GM19193 (cell line): ENCODE measurements around the gene ASTN1.

Source experiments
- POLR2A ChIP-seq: IDR thresholded peaks from 4 replicates; pipeline ENCODE4 v1.6.1; 2011; ENCODE audit not compliant: insufficient read depth, insufficient read length; ENCODE audit errors: extremely low read depth

The ASTN1 gene

DNA sequence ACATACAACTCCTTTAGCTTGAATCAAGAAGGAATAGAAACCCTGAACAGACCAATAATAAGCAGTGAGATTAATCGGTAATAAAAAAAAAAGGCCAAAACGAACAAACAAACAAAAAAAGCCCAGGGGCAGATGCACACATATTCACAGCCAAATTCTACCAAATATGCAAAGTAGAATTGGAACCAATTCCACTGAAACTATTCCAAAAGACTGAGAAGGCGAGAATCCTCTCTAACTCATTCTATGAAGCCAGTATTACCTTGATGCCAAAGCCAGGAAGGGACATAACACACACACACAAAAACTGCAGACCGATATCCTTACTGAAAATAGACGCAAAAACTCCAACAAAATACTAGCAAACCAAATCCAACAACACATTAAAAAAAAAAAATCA lies 161.6 kb downstream of the ASTN1 start:
- TF ChIP-seq POLR2A: no peak

DNA sequence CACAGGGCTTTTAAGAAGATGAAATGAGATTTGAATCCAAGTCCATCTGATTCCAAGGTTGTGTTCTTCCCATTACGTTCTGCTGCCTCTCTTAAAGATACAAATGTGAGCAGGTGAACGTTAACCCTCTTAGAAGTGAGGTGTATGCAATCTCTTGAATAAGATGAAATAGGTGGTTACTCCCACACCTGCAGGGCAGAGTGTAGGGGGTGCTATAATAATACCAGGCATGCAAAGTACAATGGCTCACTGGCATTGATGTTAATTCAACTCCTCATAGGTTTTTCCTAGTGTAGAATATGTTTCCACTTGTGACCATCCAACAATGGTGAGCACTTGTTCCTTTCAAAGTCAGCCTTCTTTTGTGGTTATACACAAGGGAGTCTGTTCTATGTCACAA lies 163.0 kb downstream of the ASTN1 start:
- no peak for TF ChIP-seq POLR2A

DNA sequence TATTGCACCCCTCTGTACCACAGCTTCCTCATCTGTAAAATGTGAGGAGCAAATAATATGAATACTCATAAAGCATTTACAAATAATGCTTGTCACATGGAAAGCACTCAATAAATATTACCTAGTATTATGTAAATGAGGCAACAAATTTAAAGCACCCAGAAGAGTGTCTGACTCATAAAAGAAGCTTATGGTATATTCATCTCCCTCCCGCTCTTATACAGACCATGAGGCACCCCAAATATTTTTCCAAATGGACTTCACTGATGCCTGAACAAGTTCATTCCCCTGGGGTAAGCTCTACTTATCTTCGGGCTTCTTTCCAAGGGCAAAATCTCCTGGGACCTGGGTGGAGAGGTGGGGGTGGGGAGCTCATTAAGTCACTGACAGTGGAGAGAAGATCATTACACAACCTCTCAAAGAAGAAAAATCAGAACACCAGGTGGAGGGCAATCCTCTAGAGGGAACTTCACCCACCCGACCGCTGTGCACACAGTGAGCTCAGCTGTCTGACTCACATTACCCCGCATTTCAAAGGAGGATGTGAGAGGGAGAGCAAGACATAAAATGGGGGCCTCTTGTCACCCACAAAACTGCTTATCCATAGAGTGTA lies 166.2 kb downstream of the ASTN1 start:
- no peak for TF ChIP-seq POLR2A

DNA sequence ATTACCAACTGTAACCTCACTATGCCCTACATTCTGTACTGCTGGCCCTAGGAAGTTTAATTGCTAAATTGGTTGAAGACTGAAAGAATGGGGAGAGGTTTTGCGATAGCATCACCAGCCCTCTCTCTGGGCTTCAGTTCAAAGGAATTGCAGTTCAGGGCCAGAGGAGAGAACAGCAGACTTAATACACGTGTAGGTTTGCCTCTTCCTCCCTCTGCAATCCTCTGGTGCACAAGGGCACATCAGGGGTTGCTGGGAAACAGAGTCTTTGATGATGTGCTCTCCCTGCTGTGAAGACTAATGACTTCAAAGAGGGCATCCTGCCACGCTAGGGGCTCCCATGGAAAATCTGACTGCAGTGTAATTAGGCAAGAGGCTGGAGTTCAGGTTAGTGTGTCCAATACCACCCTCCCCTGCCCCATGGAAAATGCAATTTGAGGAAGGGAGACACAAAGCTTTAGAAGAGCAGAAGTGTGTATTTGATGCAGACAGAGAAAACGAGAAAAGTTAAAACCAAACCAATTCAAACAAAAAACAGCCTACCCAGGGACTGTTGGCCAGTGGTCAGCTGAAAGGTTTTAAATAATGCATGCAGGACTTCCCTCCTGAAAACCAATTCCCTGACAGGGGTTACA lies 167.9 kb downstream of the ASTN1 start:
- TF ChIP-seq POLR2A: no peak

DNA sequence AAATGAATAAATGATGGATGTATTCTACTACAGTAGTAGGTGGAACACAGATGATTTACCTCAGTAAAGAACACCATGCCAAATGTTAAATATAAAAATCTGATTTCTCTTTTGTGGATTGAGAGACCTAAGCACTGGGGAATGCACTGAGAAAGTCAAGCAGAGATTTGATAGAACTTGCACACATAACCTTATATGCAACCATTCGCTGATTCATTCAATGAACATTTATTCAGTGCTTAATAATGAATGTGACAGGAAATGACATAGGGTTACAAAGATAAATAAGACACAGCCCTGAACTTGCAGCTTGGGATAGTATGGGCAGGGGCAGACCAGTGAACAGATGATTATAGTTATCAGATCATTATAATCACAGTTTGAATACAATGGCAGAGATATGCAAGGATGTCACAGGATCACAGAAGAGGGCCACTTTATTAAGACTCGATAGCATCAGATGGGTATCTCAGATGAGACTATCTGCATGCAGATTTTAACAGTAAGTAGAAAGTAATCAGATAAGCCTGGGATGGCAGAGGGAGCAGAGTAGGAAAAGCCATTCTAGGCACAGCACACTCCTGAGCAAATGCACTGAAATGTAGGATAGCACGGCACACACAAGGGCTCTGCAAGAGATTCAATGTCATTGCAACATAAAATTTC lies 169.4 kb downstream of the ASTN1 start:
- no peak for TF ChIP-seq POLR2A

DNA sequence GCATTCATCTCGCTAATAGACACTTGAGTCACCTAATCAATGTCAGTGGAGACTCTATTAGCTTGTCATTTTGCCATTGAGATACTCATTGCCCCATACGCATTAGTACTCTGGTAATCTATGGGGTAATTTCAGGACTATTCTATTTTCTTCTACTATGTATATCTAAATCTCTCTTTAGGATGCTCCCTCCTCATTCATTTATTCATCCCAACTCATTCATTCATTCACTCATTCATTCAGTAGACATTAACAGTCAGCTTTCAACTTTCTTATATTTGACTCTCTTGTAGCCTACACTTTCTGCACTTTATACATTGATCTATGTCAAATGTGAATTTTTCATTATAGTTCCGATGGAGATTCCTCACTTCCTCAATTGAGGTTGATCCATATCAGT lies 170.9 kb downstream of the ASTN1 start:
- TF ChIP-seq POLR2A: no peak

DNA sequence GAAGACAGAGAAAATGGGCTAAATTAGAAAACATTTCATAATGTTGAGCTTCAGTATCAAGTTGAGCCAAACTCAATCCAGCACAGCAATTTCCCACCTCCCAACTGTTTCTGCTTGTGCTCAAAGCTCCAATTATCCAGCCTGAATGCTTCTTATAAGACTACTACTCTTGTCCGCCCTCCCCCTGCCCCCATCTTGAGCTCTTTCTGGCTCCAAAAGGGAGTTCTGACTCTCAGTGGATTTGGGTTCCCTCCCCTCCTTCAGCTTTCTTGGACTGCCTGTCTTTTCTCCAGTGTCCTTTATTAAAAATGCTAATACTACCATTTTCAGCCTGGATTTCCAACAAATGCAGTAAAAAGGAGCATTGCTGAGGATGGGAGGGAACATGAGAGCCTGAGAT lies 174.8 kb downstream of the ASTN1 start:
- TF ChIP-seq POLR2A: no peak

DNA sequence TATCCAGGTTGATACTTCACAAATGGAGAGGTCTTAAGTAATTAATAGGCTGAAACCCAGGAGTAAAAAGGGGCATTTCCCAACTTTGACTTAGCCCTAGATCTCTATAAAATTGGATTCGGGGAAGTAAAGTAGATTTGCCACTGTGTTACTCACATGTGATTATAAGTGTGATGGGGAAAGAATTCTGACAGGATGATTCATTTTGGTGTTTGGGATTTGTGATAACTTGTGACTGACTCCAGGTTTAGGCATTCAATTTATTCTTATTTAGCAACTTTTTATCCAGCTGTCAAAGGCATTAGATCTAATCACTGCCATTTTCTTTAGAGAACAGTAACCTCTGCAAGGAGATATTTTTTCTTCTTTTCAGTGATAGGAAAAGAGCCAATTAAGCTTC lies 175.5 kb downstream of the ASTN1 start:
- no peak for TF ChIP-seq POLR2A

DNA sequence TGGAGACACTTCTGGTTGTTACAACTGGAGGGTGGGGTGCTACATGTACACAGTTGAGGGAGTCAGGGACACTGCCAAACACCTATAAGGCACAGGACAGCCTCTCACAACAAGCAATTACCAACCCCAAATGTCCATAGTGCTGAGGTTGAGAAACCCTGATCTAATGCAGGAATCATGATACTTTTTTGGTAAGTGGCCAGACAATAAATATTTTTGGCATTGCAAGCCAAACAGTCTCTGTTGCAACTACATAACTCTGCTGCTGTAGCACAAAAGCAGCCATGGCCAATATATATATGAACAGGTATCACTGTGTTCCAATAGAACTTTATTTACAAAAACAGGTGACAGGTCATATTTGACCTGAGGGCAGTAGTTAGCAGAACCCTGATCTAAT lies 177.5 kb downstream of the ASTN1 start:
- no peak for TF ChIP-seq POLR2A

DNA sequence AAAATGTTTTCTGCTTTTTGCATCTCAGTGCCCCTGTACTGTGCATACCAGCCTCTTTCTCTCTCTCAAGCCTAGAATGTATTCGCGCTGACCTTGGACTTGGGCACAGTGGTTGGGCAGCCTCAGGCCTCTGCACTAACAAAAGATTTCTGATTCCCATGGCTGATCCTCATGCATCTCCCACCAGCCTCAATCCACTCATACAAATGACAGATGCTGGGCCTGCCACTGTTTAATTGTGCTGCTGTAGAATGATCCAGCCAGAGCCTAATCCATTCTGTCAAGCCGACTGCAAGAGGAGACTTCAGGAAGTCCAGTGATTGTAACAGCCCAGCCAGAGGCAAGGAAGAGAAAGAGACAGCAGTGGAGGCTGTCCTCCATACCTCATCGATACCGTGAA lies 180.8 kb downstream of the ASTN1 start:
- no peak for TF ChIP-seq POLR2A

DNA sequence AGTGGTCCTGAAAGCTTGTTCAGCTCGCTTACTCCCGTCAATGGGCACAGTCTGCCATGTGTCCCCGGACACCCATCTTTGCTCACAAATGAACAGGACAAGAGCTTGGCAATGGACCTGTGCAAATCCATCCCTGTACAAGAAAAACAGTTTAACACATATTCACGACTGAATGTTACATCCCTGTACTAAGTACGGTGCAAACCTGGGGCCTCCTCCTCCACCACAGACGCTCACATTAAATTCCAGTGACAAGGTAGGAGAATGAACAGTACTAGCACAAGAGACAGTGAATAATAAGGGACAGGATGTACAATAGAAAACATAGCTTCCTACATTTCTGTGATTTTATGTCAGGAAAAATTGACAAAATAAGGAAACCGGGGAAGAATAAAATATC lies 187.7 kb downstream of the ASTN1 start:
- TF ChIP-seq POLR2A: no peak

DNA sequence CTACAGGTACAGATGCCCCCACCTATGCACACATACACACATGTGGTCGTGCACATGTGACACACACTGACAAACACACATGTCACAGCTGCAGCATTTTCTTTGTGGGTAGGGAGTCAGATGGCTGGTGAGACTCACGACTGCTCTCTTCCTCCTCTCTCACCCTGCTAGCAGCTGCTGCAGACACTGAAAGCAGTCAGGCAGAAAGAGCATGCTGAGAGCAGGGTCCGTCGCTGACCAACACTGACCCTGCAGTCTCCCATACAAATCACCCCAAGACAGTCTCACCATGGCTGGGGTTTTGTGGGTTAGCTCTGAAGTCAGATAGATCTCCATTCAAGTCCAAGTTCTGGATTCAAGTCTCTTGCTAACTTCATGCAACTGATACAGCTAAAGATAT lies 188.3 kb downstream of the ASTN1 start:
- no peak for TF ChIP-seq POLR2A

DNA sequence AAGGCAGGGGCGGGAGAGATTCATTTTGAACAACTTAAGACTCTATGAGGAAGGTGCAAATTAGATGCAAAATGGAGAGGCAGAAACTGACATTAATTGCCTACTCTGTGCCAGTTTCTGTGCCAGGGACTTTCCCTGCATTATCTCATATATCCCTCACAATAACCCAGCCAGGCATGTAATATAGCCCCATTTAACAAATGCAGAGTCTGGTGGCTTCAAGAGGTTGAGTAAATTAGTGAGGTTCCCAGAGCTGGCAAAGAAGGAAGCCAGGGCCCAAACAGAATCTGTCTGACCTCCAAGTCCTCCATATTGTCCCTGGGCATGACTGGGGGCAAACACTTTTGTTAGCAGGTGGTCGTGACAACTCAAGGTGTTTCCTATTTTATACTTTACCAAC lies 199.8 kb downstream of the ASTN1 start:
- TF ChIP-seq POLR2A: no peak

DNA sequence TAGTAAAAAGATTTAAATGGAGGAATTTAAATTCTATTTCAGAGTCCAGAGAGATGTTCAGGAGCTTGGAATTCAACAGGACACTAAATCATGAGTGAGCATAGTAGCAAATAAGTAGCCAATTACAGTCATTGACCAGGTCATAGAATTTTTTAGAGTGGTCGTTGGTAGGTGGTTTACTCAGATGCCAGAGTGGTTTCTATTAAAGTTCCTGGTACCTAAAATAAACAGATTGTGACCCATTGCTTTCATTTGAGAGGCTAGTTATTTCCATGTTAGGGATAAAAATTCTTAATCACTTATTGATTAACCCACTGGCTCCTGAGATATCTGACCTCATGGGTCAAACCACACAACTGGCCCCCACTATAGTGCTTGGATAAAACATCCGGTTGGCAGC lies 201.3 kb downstream of the ASTN1 start:
- TF ChIP-seq POLR2A: no peak

DNA sequence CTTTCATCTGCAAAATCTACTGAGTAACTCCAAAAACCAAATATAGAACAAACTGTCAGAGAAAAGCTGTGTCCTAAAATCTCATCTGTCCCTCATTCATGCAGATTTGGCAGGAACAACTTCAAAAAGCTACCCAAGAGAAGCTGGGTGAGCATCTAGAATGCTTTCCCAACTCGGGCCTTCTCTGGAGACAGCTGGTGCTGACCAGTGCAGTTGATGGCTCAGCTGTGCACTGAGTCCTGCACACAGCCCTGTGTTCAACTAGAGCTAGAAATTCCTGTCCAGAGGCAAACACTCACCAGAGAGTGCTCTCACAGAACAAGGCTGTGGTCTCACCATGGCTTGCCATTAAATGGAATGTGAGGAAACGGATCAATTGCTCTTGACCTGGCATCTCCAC lies 202.8 kb downstream of the ASTN1 start:
- TF ChIP-seq POLR2A: no peak

DNA sequence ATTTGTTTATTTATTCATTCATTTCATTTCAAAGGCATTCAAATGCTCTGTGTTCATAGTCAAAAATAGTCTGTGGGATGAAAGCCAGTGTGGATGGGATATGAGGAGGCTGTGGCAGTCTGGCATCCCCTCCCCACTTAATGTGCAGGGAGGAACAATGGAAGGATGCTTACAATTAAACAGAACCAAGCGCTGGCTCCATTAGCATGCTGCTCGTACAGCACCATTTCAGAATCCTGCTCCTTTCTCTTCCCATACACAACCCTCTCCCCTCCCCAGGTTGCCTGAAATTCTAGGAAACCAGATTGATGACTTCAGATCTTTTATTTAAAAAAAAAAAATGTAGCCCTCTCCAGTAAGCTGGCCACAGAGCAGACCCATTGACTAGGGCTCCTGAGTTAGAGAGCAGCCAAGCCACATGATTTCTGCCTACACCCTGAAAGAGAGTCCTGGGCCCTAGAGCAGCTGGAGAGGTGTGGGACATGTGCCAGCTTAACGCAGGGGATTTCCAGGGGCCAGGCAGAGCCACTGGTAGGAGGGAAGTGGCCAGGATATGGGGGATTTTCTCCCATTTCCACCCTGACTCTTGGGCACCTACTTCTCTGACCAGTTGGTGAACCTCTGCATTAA lies 205.2 kb downstream of the ASTN1 start:
- no peak for TF ChIP-seq POLR2A
